OCI-LY7 (cell line): ENCODE measurements around the gene CIAO3. TPM values are rescaled to one million over a fixed set of nuclear protein-coding genes. Genes with fewer than 3 reads are reported as not detected.

Experiments
- BruUV-seq: library from RNA; stranded (reverse); fragments of 400-500 nt; replicated peaks from 2 replicates; lab custom pipeline; 2021; lab: Mats Ljungman, UMichigan
- CTCF ChIA-PET: fragments of 300-600 bp; sonication (Branson Sonifier 250); formaldehyde crosslinking; loops from one replicate; lab custom pipeline; 2022; ENCODE audit warnings: antibody characterized with exemption; ENCODE audit not compliant: unreplicated experiment; lab: Charles Lee
- POLR2A ChIA-PET: fragments of 300-600 bp; sonication (Branson Sonifier 250); formaldehyde crosslinking; loops from one replicate; lab custom pipeline; 2022; ENCODE audit warnings: antibody characterized with exemption; lab: Charles Lee
- DNase-seq: peaks from one replicate; pipeline ENCODE4 v3.0.0-alpha.2; 2015; ENCODE audit warnings: low spot score
- H2AFZ ChIP-seq: fragments of 200-600 bp; sonication (generic), shearing (Covaris generic); 2 replicates; pipeline ENCODE4 v1.6.1; 2014; ENCODE audit warnings: mild to moderate bottlenecking, antibody characterized with exemption, low read length, moderate library complexity
- H3K27ac ChIP-seq: fragments of 200-600 bp; sonication (generic); 2 replicates; pipeline ENCODE4 v1.5.1; 2014; ENCODE audit warnings: mixed run types, low read depth, mild to moderate bottlenecking, moderate library complexity, low read length, inconsistent platforms; ENCODE audit not compliant: poor library complexity, severe bottlenecking
- H3K36me3 ChIP-seq: fragments of 200-600 bp; sonication (generic); 2 replicates; pipeline ENCODE4 v1.6.1; 2014; ENCODE audit warnings: mild to moderate bottlenecking, antibody characterized with exemption, low read length, moderate library complexity, mixed read lengths; ENCODE audit not compliant: insufficient read depth
- H3K4me1 ChIP-seq: fragments of 200-600 bp; sonication (generic); 2 replicates; pipeline ENCODE4 v1.5.1; 2014; ENCODE audit warnings: mild to moderate bottlenecking, low read length; ENCODE audit not compliant: insufficient read depth, poor library complexity, severe bottlenecking
- H3K4me2 ChIP-seq: fragments of 200-600 bp; sonication (generic); 2 replicates; pipeline ENCODE4 v1.6.1; 2014; ENCODE audit warnings: mild to moderate bottlenecking, low read length
- H3K4me3 ChIP-seq: fragments of 200-600 bp; sonication (generic); 2 replicates; pipeline ENCODE4 v1.5.1; 2014; ENCODE audit warnings: mild to moderate bottlenecking, low read depth, low read length; ENCODE audit not compliant: poor library complexity, severe bottlenecking
- H3K79me2 ChIP-seq: fragments of 200-600 bp; sonication (generic); 2 replicates; pipeline ENCODE4 v1.6.1; 2016; ENCODE audit warnings: low read depth, mild to moderate bottlenecking, low read length, moderate library complexity, mixed read lengths; ENCODE audit not compliant: insufficient read depth
- H3K9me2 ChIP-seq: fragments of 200-600 bp; sonication (generic); 2 replicates; pipeline ENCODE4 v1.6.1; 2016; ENCODE audit warnings: mild to moderate bottlenecking, low read length, mixed read lengths; ENCODE audit not compliant: insufficient read depth
- H3K9me3 ChIP-seq: fragments of 200-600 bp; sonication (generic); 2 replicates; pipeline ENCODE4 v1.6.1; 2014; ENCODE audit warnings: mild to moderate bottlenecking, mixed run types, low read length, mixed read lengths
- H4K20me1 ChIP-seq: fragments of 200-600 bp; sonication (generic); 2 replicates; pipeline ENCODE4 v1.6.1; 2014; ENCODE audit warnings: mild to moderate bottlenecking, antibody characterized with exemption, low read length, moderate library complexity, mixed read lengths; ENCODE audit not compliant: insufficient read depth
- EZH2phosphoT487 ChIP-seq: fragments of 200-600 bp; sonication (generic); IDR thresholded peaks from 2 replicates; pipeline ENCODE4 v1.6.1; 2018; ENCODE audit warnings: low read depth, borderline replicate concordance, mild to moderate bottlenecking, mixed run types, antibody characterized with exemption, low read length, moderate library complexity, mixed read lengths
- intact Hi-C: fragments of 100-400 bp; cut with micrococcal nuclease; formaldehyde crosslinking; loops from one replicate; pipeline ENCODE4 v1.10.0; 2022; ENCODE audit not compliant: unreplicated experiment
- total RNA-seq, 2 experiments: library from RNA; depleted of rRNA in 1 of 2; stranded (reverse); fragments of >200 nt in 1 of 2; shearing (Covaris generic) in 1 of 2; gene quantifications; 2 replicates each; pipeline ENCODE4 v1.2.3, GENCODE V29; 2014 to 2022
- TF ChIP-seq, protein P1 (sequence below): fragments of 200-600 bp; sonication (generic); conservative IDR thresholded peaks from 2 replicates; pipeline ENCODE4 v1.5.1; 2014; ENCODE audit warnings: mild to moderate bottlenecking, antibody characterized with exemption, low read length, moderate library complexity, mixed read lengths

Gene CIAO3
- total RNA-seq, 2 experiments from 2014 or later = 156 to 169 TPM

DNA sequence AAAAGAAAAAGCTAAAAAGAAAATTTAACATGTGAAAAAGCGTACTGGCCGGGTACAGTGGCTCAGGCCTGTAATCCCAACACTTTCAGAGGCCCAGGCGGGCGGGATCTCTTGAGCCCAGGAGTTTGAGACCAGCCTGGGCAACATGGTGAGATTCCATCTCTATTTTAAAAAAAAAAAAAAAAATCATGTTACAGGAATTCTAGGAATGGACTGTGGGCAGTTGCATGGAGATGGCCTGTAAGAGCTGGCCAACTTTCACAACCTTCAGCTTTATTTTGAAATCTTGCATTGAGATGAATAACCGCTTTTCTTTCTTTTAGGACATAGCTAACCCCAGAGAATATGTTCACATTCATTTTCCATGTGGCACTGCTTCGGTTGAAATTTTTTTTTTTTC, 8.2 kb upstream of the CIAO3 start:
- CTCF ChIA-PET = interaction anchor here (0.6 kb wide), 1 partner anchor 33 kb away, joined by 3 read pairs; no protein-coding TSS in a partner anchor

DNA sequence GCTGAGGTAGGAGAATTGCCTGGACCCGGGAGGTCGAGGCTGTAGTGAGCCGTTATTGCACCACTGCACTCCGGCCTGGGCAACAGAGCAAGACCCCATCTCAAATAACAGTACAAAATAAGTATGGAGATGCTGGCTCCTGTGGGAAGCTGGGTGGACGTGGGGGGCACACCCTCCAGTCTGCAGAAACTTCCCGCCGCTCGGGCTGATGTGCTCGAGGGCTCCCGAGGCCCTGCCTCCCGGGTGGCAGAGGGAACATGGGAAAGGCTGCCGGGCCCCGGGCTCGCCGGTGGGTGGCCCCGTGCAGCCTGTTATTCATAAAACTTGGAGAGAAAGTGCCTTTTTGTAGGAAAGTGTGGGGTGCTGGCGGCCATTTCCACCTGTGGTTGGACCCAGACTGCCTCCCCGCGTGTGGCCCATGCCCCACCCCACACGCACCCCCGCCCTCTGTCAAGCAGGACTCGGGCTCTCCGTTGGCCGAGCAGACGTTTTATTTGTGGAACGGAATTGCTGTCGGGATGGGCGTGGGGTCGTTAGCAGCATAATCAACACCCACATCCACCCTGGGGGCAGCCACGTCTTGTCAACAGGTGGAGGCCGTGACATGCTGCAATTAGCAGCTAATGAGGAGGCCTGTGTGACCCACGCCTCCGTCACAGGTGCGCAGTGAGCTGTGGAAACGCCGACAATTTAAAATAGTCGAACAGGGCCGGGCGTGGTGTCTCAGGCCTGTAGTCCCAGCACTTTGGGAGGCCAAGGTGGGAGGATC, 7.4 kb upstream of the CIAO3 start:
- intact Hi-C loops = loop anchor here (5.0 kb wide), 1 partner anchor 39 kb away; the partner anchor contains the start of genes CHTF18 and RPUSD1
- Histone ChIP-seq H3K27ac (no peak overlapping the region), H3K36me3 (no peaks in the 10 kb centered on the region), H3K79me2 (no peaks in the 10 kb centered on the region), H4K20me1 (no peaks in the 10 kb centered on the region), H3K4me3 (no peak overlapping the region), H3K4me1 (peaks cover 3% of the 10 kb centered on the region), H2AFZ (no peak overlapping the region), H3K4me2 (no peak overlapping the region), H3K9me3 (no peaks in the 10 kb centered on the region), H3K9me2 (no peaks in the 10 kb centered on the region)
- TF ChIP-seq EZH2phosphoT487 = no peak
- TF ChIP-seq, protein P1, sequence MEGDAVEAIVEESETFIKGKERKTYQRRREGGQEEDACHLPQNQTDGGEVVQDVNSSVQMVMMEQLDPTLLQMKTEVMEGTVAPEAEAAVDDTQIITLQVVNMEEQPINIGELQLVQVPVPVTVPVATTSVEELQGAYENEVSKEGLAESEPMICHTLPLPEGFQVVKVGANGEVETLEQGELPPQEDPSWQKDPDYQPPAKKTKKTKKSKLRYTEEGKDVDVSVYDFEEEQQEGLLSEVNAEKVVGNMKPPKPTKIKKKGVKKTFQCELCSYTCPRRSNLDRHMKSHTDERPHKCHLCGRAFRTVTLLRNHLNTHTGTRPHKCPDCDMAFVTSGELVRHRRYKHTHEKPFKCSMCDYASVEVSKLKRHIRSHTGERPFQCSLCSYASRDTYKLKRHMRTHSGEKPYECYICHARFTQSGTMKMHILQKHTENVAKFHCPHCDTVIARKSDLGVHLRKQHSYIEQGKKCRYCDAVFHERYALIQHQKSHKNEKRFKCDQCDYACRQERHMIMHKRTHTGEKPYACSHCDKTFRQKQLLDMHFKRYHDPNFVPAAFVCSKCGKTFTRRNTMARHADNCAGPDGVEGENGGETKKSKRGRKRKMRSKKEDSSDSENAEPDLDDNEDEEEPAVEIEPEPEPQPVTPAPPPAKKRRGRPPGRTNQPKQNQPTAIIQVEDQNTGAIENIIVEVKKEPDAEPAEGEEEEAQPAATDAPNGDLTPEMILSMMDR = no peak
- ChIA-PET CTCF (interaction anchor here (0.6 kb wide), 1 partner anchor 32 kb away, joined by 3 read pairs; no protein-coding TSS in a partner anchor), POLR2A (interaction anchor here (0.7 kb wide), 1 partner anchor 12 kb away, joined by 3 read pairs; no protein-coding TSS in a partner anchor)
- DNase-seq = no peak
- BruUV-seq = no TSS peak

More for the DNA sequence above, 8.2 kb upstream of the CIAO3 start:
- Histone ChIP-seq H3K36me3 (no peaks in the 10 kb centered on the region), H3K9me3 (no peaks in the 10 kb centered on the region), H3K79me2 (no peaks in the 10 kb centered on the region), H3K27ac (no peak overlapping the region), H2AFZ (no peak overlapping the region), H3K4me2 (no peak overlapping the region), H3K4me1 (peaks cover 3% of the 10 kb centered on the region), H3K4me3 (no peak overlapping the region), H4K20me1 (no peaks in the 10 kb centered on the region), H3K9me2 (no peaks in the 10 kb centered on the region)
- POLR2A ChIA-PET = no interaction called here
- no peak for DNase-seq
- no peak for TF ChIP-seq EZH2phosphoT487
- TF ChIP-seq, protein P1 = no peak
- no TSS peak for BruUV-seq
- intact Hi-C loops = loop anchor here (5.0 kb wide), 1 partner anchor 38 kb away; the partner anchor contains the start of genes CHTF18 and RPUSD1

DNA sequence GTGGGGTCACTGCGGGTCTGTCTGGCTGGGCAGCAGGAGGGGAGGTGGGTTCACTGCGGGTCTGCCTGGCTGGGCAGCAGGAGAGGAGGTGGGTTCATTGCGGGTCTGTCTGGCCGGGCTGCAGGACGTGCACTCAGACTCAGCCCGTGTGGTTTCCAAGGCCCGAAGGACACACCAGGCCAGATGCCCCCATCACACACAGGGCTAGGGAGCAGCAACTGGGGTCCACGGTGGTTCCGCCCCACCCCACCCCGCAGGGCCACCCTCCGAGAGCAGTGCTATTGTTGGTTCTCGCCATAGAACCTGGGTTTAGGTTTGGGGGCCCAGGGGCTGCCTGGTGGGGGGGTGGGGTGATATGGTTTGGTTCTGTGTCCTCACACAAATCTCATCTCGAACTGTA, 5.8 kb upstream of the CIAO3 start:
- BruUV-seq = no TSS peak
- no peak for TF ChIP-seq EZH2phosphoT487
- TF ChIP-seq, protein P1 = no peak
- POLR2A ChIA-PET = no interaction called here

More for the DNA sequence above, 5.8 kb upstream of the CIAO3 start:
- Histone ChIP-seq H3K36me3 (no peaks in the 10 kb centered on the region), H4K20me1 (no peaks in the 10 kb centered on the region), H3K27ac (no peak overlapping the region), H2AFZ (no peak overlapping the region), H3K4me2 (no peak overlapping the region), H3K79me2 (no peaks in the 10 kb centered on the region), H3K4me3 (no peak overlapping the region), H3K9me3 (no peaks in the 10 kb centered on the region), H3K9me2 (no peaks in the 10 kb centered on the region), H3K4me1 (peaks cover 11% of the 10 kb centered on the region)
- intact Hi-C loops = loop anchor here (5.0 kb wide), 1 partner anchor 41 kb away; the partner anchor contains the start of genes CHTF18 and RPUSD1
- no peak for DNase-seq
- CTCF ChIA-PET = no interaction called here
